Activated CD4-positive, CD25-positive, alpha-beta regulatory T cell treated with anti-CD3 and anti-CD28 coated beads, Interleukin-2, amount 50 U/mL, for 24 hours (primary cell): ENCODE measurements around the gene STIP1.

Source experiments
- ATAC-seq, 2 donors: fragments of 150-1000 bp; cut with Tn5 transposase; one replicate each; pipeline ENCODE4 v1.10.0; 2021; ENCODE audit warnings: mild to moderate bottlenecking in 1 of 2, moderate library complexity in 1 of 2

Gene STIP1

GRCh38 chr11:64252003-64252872 lies 66.3 kb downstream of the STIP1 start:
- no peak for ATAC-seq

- no peak for ATAC-seq
These were observed 67.1 kb downstream of the STIP1 start for GRCh38 chr11:64253043-64253442.

DNA sequence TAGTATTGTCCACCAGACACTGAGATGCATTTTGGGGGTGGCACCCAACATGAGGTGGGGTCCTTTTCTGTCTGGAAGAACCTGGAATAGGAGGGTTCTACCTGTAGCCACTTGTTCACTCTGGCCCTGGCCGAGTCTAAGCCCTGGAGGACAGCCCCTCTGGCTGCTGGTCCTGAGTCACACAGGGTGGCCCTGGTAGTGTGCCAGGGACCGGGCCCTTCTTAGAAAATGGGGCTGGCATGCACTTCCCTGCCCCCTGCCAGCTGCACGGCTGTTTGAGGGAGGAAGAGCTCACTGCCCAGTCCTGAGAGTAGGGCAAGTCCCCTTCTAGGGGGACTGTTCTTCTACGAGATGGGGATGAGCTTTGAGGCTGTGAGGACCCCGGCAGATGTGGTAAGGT lies 67.5 kb downstream of the STIP1 start:
- ATAC-seq = no peak
